ENCODE results near the gene KMT5B. TPM values are rescaled to one million over a fixed set of nuclear protein-coding genes. Genes with fewer than 3 reads are reported as not detected.
"Not testable (repeated sequence)": the region's sequence is repeated elsewhere in the genome, so short reads cannot be mapped to it uniquely, and the experiment has no call there.

KMT5B gene
- total RNA-seq, 4 donors from 2014 or later = 35.1 to 75.6 (median 39.8) TPM

DNA sequence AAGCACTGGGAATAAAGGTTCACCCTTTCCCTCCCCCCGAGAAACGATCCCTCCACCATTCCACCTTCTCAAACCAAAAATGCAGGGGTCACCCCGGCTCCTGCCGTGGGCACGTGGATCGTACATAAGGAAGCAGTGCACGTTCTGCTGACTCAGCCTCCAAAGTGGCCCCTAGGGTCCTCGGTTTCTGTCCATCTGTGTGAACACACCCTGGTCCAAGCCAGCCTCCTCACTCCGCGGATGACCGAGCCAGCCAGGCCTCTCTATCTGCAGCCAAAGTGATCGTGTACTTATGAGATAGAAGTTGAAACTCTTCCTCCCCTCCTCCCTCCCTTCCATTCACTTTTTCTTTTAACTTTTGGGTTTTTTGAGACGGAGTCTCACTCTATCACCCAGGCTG is 42.4 kb upstream of the KMT5B start:
- 61 to 91% methylated on average over 8 to 13 of the region's 13 CpGs for WGBS, 2 donors (ENCODE audit: low coverage in 1 of 2)
- Histone ChIP-seq H3K4me3 (no peak overlapping the region), H3K9me3 (no peaks in the 10 kb centered on the region), H3K36me3 (peaks cover 0 to 2% of the 10 kb centered on the region in 2 donors), H3K27ac (no peak overlapping the region), H3K4me1 (peaks cover 0 to 23% (median 5%) of the 10 kb centered on the region in 3 donors), H3K27me3 (no peaks in the 10 kb centered on the region)
- no peak for ATAC-seq
- no peak for TF ChIP-seq POLR2AphosphoS5 (IDR thresholded peaks at IDR 0.05)
- TF ChIP-seq, protein P1, sequence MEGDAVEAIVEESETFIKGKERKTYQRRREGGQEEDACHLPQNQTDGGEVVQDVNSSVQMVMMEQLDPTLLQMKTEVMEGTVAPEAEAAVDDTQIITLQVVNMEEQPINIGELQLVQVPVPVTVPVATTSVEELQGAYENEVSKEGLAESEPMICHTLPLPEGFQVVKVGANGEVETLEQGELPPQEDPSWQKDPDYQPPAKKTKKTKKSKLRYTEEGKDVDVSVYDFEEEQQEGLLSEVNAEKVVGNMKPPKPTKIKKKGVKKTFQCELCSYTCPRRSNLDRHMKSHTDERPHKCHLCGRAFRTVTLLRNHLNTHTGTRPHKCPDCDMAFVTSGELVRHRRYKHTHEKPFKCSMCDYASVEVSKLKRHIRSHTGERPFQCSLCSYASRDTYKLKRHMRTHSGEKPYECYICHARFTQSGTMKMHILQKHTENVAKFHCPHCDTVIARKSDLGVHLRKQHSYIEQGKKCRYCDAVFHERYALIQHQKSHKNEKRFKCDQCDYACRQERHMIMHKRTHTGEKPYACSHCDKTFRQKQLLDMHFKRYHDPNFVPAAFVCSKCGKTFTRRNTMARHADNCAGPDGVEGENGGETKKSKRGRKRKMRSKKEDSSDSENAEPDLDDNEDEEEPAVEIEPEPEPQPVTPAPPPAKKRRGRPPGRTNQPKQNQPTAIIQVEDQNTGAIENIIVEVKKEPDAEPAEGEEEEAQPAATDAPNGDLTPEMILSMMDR (IDR thresholded peaks at IDR 0.05) = no peak

DNA sequence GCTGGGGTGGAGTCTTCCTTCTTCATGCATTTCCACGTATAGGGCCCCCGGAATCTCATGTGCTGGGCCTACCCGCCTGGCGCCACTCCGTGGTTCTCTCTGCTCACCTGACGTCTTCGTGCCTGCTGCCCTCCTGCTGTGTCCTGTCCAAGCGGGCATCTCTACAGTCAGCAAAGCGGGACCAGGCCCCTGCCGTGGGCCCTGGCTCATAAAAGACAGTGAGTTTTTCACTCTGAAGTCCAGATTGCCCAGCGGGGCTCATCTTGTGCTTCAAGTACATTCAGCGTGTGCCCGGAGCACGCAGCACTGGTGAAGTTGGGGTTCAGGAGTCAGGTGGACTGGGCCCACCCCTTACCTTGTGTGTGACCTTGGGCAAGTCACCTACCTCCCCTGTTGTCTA is 41.3 kb upstream of the KMT5B start:
- H3K4me1 ChIP-seq = peaks cover 0 to 23% (median 5%) of the 10 kb centered on the region in 3 donors
- TF ChIP-seq, protein P1 (IDR thresholded peaks at IDR 0.05) = no peak
- TF ChIP-seq EP300 (IDR thresholded peaks at IDR 0.05) = no peak
- TF ChIP-seq POLR2A (IDR thresholded peaks at IDR 0.05) = no peak
- no peak for TF ChIP-seq POLR2AphosphoS5 (IDR thresholded peaks at IDR 0.05)
- no peak overlapping the region for H3K27ac ChIP-seq
- no peaks in the 10 kb centered on the region for H3K9me3 ChIP-seq
- H3K36me3 ChIP-seq = no peaks in the 10 kb centered on the region
- 80% methylated on average over 1 of the region's 14 CpGs; no CpG with 5 or more reads in 1 of the 2 donors for WGBS, 2 donors (ENCODE audit: low coverage in 1 of 2)
- no peak overlapping the region for H3K4me3 ChIP-seq
- ATAC-seq = no peak
- H3K27me3 ChIP-seq = no peaks in the 10 kb centered on the region

DNA sequence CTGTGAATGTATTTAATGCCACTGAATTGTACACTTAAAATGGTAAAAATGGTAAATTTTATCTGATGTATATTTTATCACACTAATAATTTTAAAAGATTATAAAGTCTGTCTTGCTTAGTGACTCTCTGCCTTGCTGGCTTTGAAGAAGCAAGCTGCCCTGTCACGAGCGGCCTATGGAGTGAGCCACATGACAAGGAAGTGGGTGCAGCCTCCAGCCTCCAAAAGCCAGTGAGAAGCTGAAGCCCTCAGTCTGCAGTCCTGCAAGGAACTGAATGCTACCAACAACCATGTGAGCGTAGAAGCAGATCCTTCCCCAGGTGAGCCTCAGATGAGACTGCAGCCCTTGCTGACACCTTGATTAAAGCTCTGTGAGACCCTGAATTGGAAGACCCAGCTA is 38.7 kb upstream of the KMT5B start:
- Histone ChIP-seq H3K27me3 (no peaks in the 10 kb centered on the region), H3K4me1 (peaks cover 0 to 8% (median 0%) of the 10 kb centered on the region in 3 donors), H3K27ac (no peak overlapping the region), H3K36me3 (no peaks in the 10 kb centered on the region), H3K4me3 (no peak overlapping the region), H3K9me3 (no peaks in the 10 kb centered on the region)
- no peak for ATAC-seq
- 60 to 96% methylated on average over 1 to 3 of the region's 3 CpGs for WGBS, 2 donors (ENCODE audit: low coverage in 1 of 2)
- TF ChIP-seq POLR2A (IDR thresholded peaks at IDR 0.05) = no peak
- TF ChIP-seq POLR2AphosphoS5 (IDR thresholded peaks at IDR 0.05) = no peak
- TF ChIP-seq, protein P1 (IDR thresholded peaks at IDR 0.05) = no peak
- TF ChIP-seq EP300 (IDR thresholded peaks at IDR 0.05) = no peak

DNA sequence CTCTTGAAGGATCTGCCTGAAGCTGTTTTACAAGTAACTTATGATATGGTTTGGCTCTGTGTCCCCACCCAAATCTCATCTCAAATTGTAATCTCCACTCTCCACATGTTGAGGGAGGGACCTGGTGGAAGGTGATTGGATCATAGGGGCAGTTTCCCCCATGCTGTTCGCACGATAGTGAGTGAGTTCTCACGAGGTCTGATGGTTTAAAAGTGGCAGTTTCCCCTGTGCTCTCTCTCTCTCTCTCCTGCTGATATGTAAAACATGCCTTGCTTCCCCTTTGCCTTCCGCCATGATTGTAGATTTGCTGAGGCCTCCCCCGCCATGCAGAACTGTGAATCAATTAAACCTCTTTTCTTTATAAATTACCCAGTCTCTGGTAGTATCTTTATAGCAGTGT is 31.8 kb upstream of the KMT5B start:
- not testable (repeated sequence) for H3K27ac ChIP-seq, ATAC-seq, H3K4me1 ChIP-seq, H3K9me3 ChIP-seq, H3K27me3 ChIP-seq, H3K36me3 ChIP-seq, H3K4me3 ChIP-seq
- WGBS, 2 donors (ENCODE audit: low coverage in 1 of 2) = 87 to 100% methylated on average over 1 to 5 of the region's 5 CpGs

DNA sequence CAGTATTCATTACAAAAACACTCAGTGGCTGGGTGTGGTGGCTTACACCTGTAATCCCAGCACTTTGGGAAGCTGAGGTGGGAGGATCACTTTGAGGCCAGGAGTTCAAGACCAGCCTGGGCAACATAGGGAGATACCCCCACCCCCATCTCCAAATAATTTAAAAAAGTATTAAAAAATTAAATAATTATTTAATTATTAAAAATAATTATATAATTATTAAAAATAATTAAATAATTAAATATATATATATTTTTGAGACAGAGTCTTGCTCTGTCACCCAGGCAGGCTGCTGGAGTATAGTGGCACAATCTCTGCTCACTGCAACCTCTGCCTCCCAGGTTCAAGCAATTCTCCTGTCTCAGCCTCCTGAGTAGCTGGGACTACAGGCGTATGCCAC is 30.8 kb upstream of the KMT5B start:
- 90 to 100% methylated on average over 1 of the region's 1 CpG for WGBS, 2 donors (ENCODE audit: low coverage in 1 of 2)
- not testable (repeated sequence) for H3K36me3 ChIP-seq, ATAC-seq, H3K4me3 ChIP-seq, H3K27ac ChIP-seq, H3K27me3 ChIP-seq, H3K4me1 ChIP-seq, H3K9me3 ChIP-seq

DNA sequence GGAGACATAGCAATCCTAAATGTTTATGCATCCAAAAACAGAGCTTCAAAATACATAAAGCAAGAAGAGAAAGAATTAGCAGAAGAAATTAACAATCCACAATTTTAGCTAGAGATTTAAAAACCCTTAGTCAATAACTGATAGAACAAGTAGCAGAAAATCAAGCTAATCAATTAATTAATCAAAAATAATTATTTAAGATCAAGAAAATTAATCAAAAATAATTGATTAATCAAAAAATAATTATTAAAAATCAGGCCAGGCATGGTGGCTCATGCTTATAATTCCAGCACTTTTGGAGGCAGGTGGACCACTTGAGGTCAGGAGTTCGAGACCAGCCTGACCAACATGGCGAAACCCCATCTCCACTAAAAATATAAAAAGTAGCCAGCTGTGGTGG is 29.5 kb upstream of the KMT5B start:
- no peaks in the 10 kb centered on the region for H3K27me3 ChIP-seq
- no peak for ATAC-seq
- H3K9me3 ChIP-seq = peaks cover 0 to 7% (median 0%) of the 10 kb centered on the region in 3 donors

More for the DNA sequence above, 29.5 kb upstream of the KMT5B start:
- H3K4me3 ChIP-seq = no peak overlapping the region
- no peak for TF ChIP-seq POLR2A (IDR thresholded peaks at IDR 0.05)
- TF ChIP-seq POLR2AphosphoS5 (IDR thresholded peaks at IDR 0.05) = no peak
- TF ChIP-seq, protein P1 (IDR thresholded peaks at IDR 0.05) = no peak
- no peaks in the 10 kb centered on the region for H3K36me3 ChIP-seq
- H3K4me1 ChIP-seq = no peaks in the 10 kb centered on the region
- 90 to 94% methylated on average over 2 of the region's 2 CpGs for WGBS, 2 donors (ENCODE audit: low coverage in 1 of 2)
- H3K27ac ChIP-seq = no peak overlapping the region

All from gastroesophageal sphincter (tissue), 4 donors.